Peyer's patch (tissue), 4 donors: ENCODE measurements around the gene TCEA2. TPM values are rescaled to one million over a fixed set of nuclear protein-coding genes. Genes with fewer than 3 reads are reported as not detected.
A peak's percentile ranks its signal among the peaks of the same experiment; 100 is the strongest.

Source experiments
- DNase-seq, 3 donors: peaks; one replicate each; pipeline ENCODE4 v3.0.0-alpha.2; 2017 to 2019
- H3K27ac ChIP-seq, 4 donors: fragments of 200-600 bp; sonication (generic); one replicate each; pipeline ENCODE4 v1.5.1; 2016 to 2019
- H3K27me3 ChIP-seq, 2 donors: fragments of 200-600 bp; sonication (generic); one replicate each; pipeline ENCODE4 v1.5.1; 2019
- H3K36me3 ChIP-seq, 3 donors: fragments of 200-600 bp; sonication (generic); one replicate each; pipeline ENCODE4 v1.5.1; 2016 to 2019
- H3K4me1 ChIP-seq, 4 donors: fragments of 200-600 bp; sonication (generic); one replicate each; pipeline ENCODE4 v1.5.1; 2016 to 2019
- H3K4me3 ChIP-seq, 4 donors: fragments of 200-600 bp; sonication (generic); 1 replicate in 3 of 4; 2 replicates in 1 of 4; pipeline ENCODE4 v1.5.1; 2016 to 2019; ENCODE audit warnings: mild to moderate bottlenecking in 1 of 4
- H3K9me3 ChIP-seq, 4 donors: fragments of 200-600 bp; sonication (generic); one replicate each; pipeline ENCODE4 v1.5.1; 2016 to 2019; ENCODE audit warnings: mild to moderate bottlenecking in 1 of 4
- CTCF ChIP-seq, 6 experiments: fragments of 450-650 bp in 4 of 6; fragments of 200-600 bp in 2 of 6; sonication (generic) in 1 of 6; IDR thresholded peaks; one replicate each; pipeline ENCODE4 v1.5.1; 2017 to 2019; ENCODE audit warnings: antibody characterized with exemption in 6 of 6, mild to moderate bottlenecking in 3 of 6, moderate library complexity in 1 of 6
- POLR2A ChIP-seq, 2 donors: fragments of 450-650 bp; IDR thresholded peaks; one replicate each; pipeline ENCODE4 v1.5.1; 2017; ENCODE audit warnings: antibody characterized with exemption in 2 of 2, mild to moderate bottlenecking in 2 of 2, moderate library complexity in 2 of 2
- total RNA-seq, 4 donors: library from RNA; depleted of rRNA; stranded (reverse); fragments of >200 nt; gene quantifications; one replicate each; pipeline ENCODE4 v1.1.0, GENCODE V29; 2016

TCEA2 gene
- 10 to 100 TPM in 2 of 4 donors, 1 to 10 TPM in 2; 4.7 to 19.8 (median 8.3) TPM for total RNA-seq

GRCh38 chr20:64062596-64063388 lies at the start of gene TCEA2:
TCEA2 (plus strand) TSS chr20:64063198; CDS start chr20:64063313, 115 bp downstream.
- TF ChIP-seq CTCF (IDR thresholded peaks at IDR 0.05) (no peak), POLR2A (IDR thresholded peaks at IDR 0.05) (peak; percentile 72 to 73)
- Histone ChIP-seq H3K9me3 (no peaks in the 10 kb centered on the region), H3K27ac (peak within 1 kb of the TSS; percentile 66 to 85 (median 70)), H3K36me3 (no peaks in the 10 kb centered on the region), H3K4me3 (peak within 1 kb of the TSS; percentile 55 to 95 (median 86)), H3K27me3 (no peaks in the 10 kb centered on the region), H3K4me1 (peaks cover 0 to 41% (median 39%) of the 10 kb centered on the region in 4 donors)
- peak; percentile 97 to 99 (median 97) for DNase-seq

GRCh38 chr20:64015635-64016034 lies 47.4 kb upstream of the TCEA2 start:
- DNase-seq: no peak
- no peaks in the 10 kb centered on the region for H3K9me3 ChIP-seq
- peaks cover 0 to 86% (median 0%) of the 10 kb centered on the region in 3 donors for H3K36me3 ChIP-seq
- H3K4me3 ChIP-seq: no peak overlapping the region
- H3K27me3 ChIP-seq: no peaks in the 10 kb centered on the region
- no peak for TF ChIP-seq POLR2A (IDR thresholded peaks at IDR 0.05)
- TF ChIP-seq CTCF (IDR thresholded peaks at IDR 0.05): no peak
- no peak overlapping the region for H3K27ac ChIP-seq
- H3K4me1 ChIP-seq: peaks cover 0 to 4% (median 0%) of the 10 kb centered on the region in 4 donors

GRCh38 chr20:64021124-64021975 lies 41.6 kb upstream of the TCEA2 start:
- H3K9me3 ChIP-seq: no peaks in the 10 kb centered on the region
- peaks cover 0 to 18% (median 4%) of the 10 kb centered on the region in 4 donors for H3K4me1 ChIP-seq
- no peaks in the 10 kb centered on the region for H3K27me3 ChIP-seq
- H3K36me3 ChIP-seq: peaks cover 0 to 95% (median 0%) of the 10 kb centered on the region in 3 donors
- H3K27ac ChIP-seq: no peak overlapping the region
- no peak for DNase-seq
- TF ChIP-seq POLR2A (IDR thresholded peaks at IDR 0.05) (no peak), CTCF (IDR thresholded peaks at IDR 0.05) (no peak)
- H3K4me3 ChIP-seq: no peak overlapping the region

GRCh38 chr20:64022671-64023360 lies 40.2 kb upstream of the TCEA2 start:
- no peaks in the 10 kb centered on the region for H3K9me3 ChIP-seq
- H3K27ac ChIP-seq: no peak overlapping the region
- no peaks in the 10 kb centered on the region for H3K27me3 ChIP-seq
- H3K4me1 ChIP-seq: peaks cover 0 to 18% (median 4%) of the 10 kb centered on the region in 4 donors
- DNase-seq: no peak
- H3K4me3 ChIP-seq: no peak overlapping the region
- no peak for TF ChIP-seq POLR2A (IDR thresholded peaks at IDR 0.05)
- TF ChIP-seq CTCF (IDR thresholded peaks at IDR 0.05): no peak
- H3K36me3 ChIP-seq: peaks cover 0 to 95% (median 0%) of the 10 kb centered on the region in 3 donors
